SK-N-SH treated with all-trans-retinoic acid at 6 μM for 48 hours (cell line): ENCODE data around the gene ITGAV.

Experiments used
- ATAC-seq: fragments of 200-7000 bp; cut with Tn5 transposase; 3 replicates; pipeline ENCODE4 v1.9.1; 2020; ENCODE audit warnings: mild to moderate bottlenecking, moderate library complexity
- ARNTL ChIP-seq: fragments of 450-650 bp; formaldehyde crosslinking; IDR thresholded peaks from 2 replicates; pipeline ENCODE4 v1.5.0; 2020; ENCODE audit warnings: low read depth, mild to moderate bottlenecking, moderate library complexity, borderline replicate concordance
- BACH2 ChIP-seq: fragments of 250-450 bp; sonication (Bioruptor Pico); IDR thresholded peaks from 2 replicates; pipeline ENCODE4 v1.9.0; 2021; ENCODE audit warnings: mild to moderate bottlenecking, borderline replicate concordance
- ESRRG ChIP-seq: fragments of 250-450 bp; sonication (Bioruptor Pico); IDR thresholded peaks from 2 replicates; pipeline ENCODE4 v1.6.1; 2021; ENCODE audit warnings: mild to moderate bottlenecking
- ISL1 ChIP-seq: fragments of 250-450 bp; sonication (Bioruptor Pico); IDR thresholded peaks from 2 replicates; pipeline ENCODE4 v2.1.2; 2022; ENCODE audit warnings: mild to moderate bottlenecking, moderate library complexity
- PPARA ChIP-seq: fragments of 250-450 bp; sonication (Bioruptor Pico); IDR thresholded peaks from 2 replicates; pipeline ENCODE4 v1.5.0; 2020; ENCODE audit warnings: mild to moderate bottlenecking, borderline replicate concordance
- RARB ChIP-seq: fragments of 250-450 bp; sonication (Bioruptor Pico); IDR thresholded peaks from 2 replicates; pipeline ENCODE4 v1.8.0; 2021; ENCODE audit warnings: mild to moderate bottlenecking, moderate library complexity
- SNAI2 ChIP-seq: fragments of 250-450 bp; sonication (Bioruptor Pico); IDR thresholded peaks from 2 replicates; pipeline ENCODE4 v1.5.0; 2020; ENCODE audit warnings: mild to moderate bottlenecking, moderate library complexity
- TCF4 ChIP-seq: fragments of 250-450 bp; sonication (Bioruptor Pico); IDR thresholded peaks from 2 replicates; pipeline ENCODE4 v1.8.0; 2021; ENCODE audit warnings: mild to moderate bottlenecking, moderate library complexity, borderline replicate concordance
- TOX ChIP-seq: fragments of 250-450 bp; sonication (Bioruptor Pico); IDR thresholded peaks from 2 replicates; pipeline ENCODE4 v1.8.0; 2021; ENCODE audit warnings: mild to moderate bottlenecking, moderate library complexity, borderline replicate concordance
- ZC3H10 ChIP-seq: fragments of 250-450 bp; sonication (Bioruptor Pico); IDR thresholded peaks from 2 replicates; pipeline ENCODE4 v1.5.1; 2021; ENCODE audit warnings: mild to moderate bottlenecking, moderate library complexity
- ZFP3 ChIP-seq: fragments of 250-450 bp; sonication (Bioruptor Pico); IDR thresholded peaks from 2 replicates; pipeline ENCODE4 v1.5.0; 2020; ENCODE audit warnings: mild to moderate bottlenecking, moderate library complexity
- ZFP30 ChIP-seq: fragments of 450-650 bp; formaldehyde crosslinking; IDR thresholded peaks from 2 replicates; pipeline ENCODE4 v1.5.0; 2022; ENCODE audit warnings: mild to moderate bottlenecking, moderate library complexity
- ZNF565 ChIP-seq: fragments of 450-650 bp; formaldehyde crosslinking; conservative IDR thresholded peaks from 2 replicates; pipeline ENCODE4 v1.5.0; 2020; ENCODE audit warnings: low read depth, mild to moderate bottlenecking, moderate library complexity
- ZNF70 ChIP-seq: fragments of 450-650 bp; formaldehyde crosslinking; IDR thresholded peaks from 2 replicates; pipeline ENCODE4 v1.5.0; 2020; ENCODE audit warnings: mild to moderate bottlenecking, moderate library complexity
- TF ChIP-seq, protein P1 (sequence below): fragments of 250-450 bp; sonication (Bioruptor Pico); IDR thresholded peaks from 2 replicates; pipeline ENCODE4 v1.5.1; 2020; ENCODE audit warnings: low read depth, mild to moderate bottlenecking, moderate library complexity
- TF ChIP-seq, protein P2 (sequence below): fragments of 250-450 bp; sonication (Bioruptor Pico); IDR thresholded peaks from 2 replicates; pipeline ENCODE4 v1.5.1; 2021; ENCODE audit warnings: mild to moderate bottlenecking, moderate library complexity
- TF ChIP-seq, protein P3 (sequence below): fragments of 250-450 bp; sonication (Bioruptor Pico); IDR thresholded peaks from 2 replicates; pipeline ENCODE4 v1.5.0; 2020; ENCODE audit warnings: mild to moderate bottlenecking, moderate library complexity

Gene ITGAV

DNA sequence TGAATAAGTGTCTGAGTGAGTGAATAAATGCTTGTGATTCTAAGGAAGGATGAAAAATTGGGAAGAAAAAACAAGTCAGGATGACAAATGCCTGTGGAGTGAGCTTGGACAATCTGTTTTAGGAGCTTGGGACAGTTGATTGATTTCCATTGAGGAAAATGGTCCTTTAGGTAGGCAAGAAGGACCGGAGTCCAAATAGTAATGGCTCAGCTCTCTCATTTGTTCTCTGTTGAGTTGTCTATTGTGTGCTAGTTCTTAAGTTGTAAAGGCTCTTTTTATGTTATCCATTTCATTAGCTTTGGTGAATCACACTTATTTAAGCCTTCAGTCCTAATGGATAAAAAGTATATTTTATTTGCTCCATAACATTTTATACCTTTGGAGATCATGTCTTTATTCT is 135.9 kb downstream of the ITGAV start:
- no peak for ATAC-seq
- TF ChIP-seq ZNF70 (no peak), RARB (CRISPR knock-in tag) (no peak), ZNF565 (CRISPR knock-in tag) (no peak), ZC3H10 (CRISPR knock-in tag) (no peak), TCF4 (CRISPR knock-in tag) (no peak), ISL1 (CRISPR knock-in tag) (no peak), ESRRG (CRISPR knock-in tag) (no peak), ARNTL (CRISPR knock-in tag) (no peak)
- TF ChIP-seq, protein P1, sequence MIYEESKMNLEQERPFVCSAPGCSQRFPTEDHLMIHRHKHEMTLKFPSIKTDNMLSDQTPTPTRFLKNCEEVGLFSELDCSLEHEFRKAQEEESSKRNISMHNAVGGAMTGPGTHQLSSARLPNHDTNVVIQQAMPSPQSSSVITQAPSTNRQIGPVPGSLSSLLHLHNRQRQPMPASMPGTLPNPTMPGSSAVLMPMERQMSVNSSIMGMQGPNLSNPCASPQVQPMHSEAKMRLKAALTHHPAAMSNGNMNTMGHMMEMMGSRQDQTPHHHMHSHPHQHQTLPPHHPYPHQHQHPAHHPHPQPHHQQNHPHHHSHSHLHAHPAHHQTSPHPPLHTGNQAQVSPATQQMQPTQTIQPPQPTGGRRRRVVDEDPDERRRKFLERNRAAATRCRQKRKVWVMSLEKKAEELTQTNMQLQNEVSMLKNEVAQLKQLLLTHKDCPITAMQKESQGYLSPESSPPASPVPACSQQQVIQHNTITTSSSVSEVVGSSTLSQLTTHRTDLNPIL (CRISPR knock-in tag) = no peak
- TF ChIP-seq, protein P2, sequence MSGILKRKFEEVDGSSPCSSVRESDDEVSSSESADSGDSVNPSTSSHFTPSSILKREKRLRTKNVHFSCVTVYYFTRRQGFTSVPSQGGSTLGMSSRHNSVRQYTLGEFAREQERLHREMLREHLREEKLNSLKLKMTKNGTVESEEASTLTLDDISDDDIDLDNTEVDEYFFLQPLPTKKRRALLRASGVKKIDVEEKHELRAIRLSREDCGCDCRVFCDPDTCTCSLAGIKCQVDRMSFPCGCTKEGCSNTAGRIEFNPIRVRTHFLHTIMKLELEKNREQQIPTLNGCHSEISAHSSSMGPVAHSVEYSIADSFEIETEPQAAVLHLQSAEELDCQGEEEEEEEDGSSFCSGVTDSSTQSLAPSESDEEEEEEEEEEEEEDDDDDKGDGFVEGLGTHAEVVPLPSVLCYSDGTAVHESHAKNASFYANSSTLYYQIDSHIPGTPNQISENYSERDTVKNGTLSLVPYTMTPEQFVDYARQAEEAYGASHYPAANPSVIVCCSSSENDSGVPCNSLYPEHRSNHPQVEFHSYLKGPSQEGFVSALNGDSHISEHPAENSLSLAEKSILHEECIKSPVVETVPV (CRISPR knock-in tag) = no peak
- TF ChIP-seq, protein P3, sequence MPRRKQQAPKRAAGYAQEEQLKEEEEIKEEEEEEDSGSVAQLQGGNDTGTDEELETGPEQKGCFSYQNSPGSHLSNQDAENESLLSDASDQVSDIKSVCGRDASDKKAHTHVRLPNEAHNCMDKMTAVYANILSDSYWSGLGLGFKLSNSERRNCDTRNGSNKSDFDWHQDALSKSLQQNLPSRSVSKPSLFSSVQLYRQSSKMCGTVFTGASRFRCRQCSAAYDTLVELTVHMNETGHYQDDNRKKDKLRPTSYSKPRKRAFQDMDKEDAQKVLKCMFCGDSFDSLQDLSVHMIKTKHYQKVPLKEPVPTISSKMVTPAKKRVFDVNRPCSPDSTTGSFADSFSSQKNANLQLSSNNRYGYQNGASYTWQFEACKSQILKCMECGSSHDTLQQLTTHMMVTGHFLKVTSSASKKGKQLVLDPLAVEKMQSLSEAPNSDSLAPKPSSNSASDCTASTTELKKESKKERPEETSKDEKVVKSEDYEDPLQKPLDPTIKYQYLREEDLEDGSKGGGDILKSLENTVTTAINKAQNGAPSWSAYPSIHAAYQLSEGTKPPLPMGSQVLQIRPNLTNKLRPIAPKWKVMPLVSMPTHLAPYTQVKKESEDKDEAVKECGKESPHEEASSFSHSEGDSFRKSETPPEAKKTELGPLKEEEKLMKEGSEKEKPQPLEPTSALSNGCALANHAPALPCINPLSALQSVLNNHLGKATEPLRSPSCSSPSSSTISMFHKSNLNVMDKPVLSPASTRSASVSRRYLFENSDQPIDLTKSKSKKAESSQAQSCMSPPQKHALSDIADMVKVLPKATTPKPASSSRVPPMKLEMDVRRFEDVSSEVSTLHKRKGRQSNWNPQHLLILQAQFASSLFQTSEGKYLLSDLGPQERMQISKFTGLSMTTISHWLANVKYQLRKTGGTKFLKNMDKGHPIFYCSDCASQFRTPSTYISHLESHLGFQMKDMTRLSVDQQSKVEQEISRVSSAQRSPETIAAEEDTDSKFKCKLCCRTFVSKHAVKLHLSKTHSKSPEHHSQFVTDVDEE (CRISPR knock-in tag) = no peak

DNA sequence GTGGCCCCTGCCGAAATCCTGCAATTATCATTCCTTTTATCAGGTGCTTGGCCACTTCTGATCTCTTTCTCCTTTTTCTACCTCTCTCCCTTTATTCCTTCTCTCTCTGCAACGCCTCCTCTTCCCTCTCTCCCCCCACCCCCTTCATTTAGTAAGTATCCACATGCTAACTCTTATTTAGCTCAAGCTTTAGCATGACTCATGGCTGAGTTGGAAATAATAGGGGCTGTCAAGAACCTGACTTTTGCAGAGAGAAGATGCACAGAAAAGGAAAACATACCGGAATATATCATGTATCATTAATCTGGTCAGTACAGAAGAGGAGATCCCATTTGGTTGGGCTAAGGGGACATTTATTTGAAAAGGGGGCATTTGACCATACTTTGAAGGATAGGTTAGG is 137.1 kb downstream of the ITGAV start:
- peak; percentile 90 for ATAC-seq
- TF ChIP-seq PPARA (CRISPR knock-in tag) = no peak
- 0 out of 2 replicates have a peak, but pooled peaks have one; percentile 14 for TF ChIP-seq TOX

DNA sequence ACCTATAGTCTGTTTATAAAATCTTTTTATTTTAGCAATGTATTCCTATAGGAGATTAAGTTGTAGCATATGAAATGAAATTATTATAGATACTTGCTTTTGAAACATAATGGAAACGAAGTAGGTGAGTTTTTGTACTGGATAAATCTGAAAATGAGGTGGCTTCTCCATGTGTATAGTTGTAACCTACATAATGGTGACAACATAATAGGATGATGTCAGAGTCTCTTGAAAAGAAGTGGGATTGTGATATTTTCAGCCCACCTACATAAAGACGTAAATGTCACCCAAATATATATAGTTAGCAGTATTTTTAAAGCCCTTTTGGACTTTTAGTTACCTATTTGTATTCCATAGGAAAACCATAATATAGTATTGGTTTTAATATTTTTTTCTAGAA is 138.8 kb downstream of the ITGAV start:
- ATAC-seq = no peak
- TF ChIP-seq SNAI2 (no peak), PPARA (CRISPR knock-in tag) (no peak), BACH2 (CRISPR knock-in tag) (no peak), ESRRG (CRISPR knock-in tag) (no peak), ZFP3 (CRISPR knock-in tag) (no peak), ZFP30 (CRISPR knock-in tag) (no peak)
- TF ChIP-seq, protein P1 (CRISPR knock-in tag) = no peak
